B cell (primary cell): Measurements from ENCODE around the gene PSTPIP1. TPM values are rescaled to one million over a fixed set of nuclear protein-coding genes. Genes with fewer than 3 reads are reported as not detected.

Experiments used
- ATAC-seq: fragments of 200-7000 bp; cut with Tn5 transposase; one replicate; pipeline ENCODE4 v1.10.0; 2021; ENCODE audit warnings: low read depth, mild to moderate bottlenecking, moderate number of reproducible peaks, moderate library complexity
- CTCF ChIA-PET: fragments of 350-600 bp; sonication (Branson Sonifier 250); formaldehyde crosslinking; loops from one replicate; lab custom pipeline; 2021; ENCODE audit warnings: antibody characterized with exemption, inconsistent platforms; lab: Charles Lee
- POLR2A ChIA-PET: fragments of 350-600 bp; sonication (Branson Sonifier 250); formaldehyde crosslinking; loops from one replicate; lab custom pipeline; 2021; ENCODE audit warnings: antibody characterized with exemption; lab: Charles Lee
- DNase-seq: peaks from one replicate; pipeline ENCODE4 v3.0.0; 2013
- H2AFZ ChIP-seq: 2 replicates; pipeline ENCODE4 v1.6.1; 2012; ENCODE audit warnings: mild to moderate bottlenecking, low read depth, low read length; ENCODE audit not compliant: insufficient read depth, poor library complexity, severe bottlenecking
- H3K27ac ChIP-seq, 2 donors: 1 replicate in 1 of 2; 2 replicates in 1 of 2; pipeline ENCODE4 v1.5.1; 2012 to 2013; ENCODE audit warnings: low read length in 2 of 2, mild to moderate bottlenecking in 2 of 2, moderate library complexity in 1 of 2
- H3K27me3 ChIP-seq, 4 experiments: fragments of 200-600 bp in 1 of 4; sonication (generic) in 1 of 4; replicated peaks in 1 of 4; 1 replicate in 2 of 4; 2 replicates in 2 of 4; pipeline versions ENCODE4 v1.6.1 to v1.7.0; 2013 to 2016; ENCODE audit warnings: low read length in 3 of 4, mild to moderate bottlenecking in 2 of 4, mixed read lengths in 1 of 4, moderate library complexity in 1 of 4; ENCODE audit not compliant: insufficient read depth in 4 of 4, control insufficient read depth in 3 of 4; ENCODE audit errors: control extremely low read depth in 1 of 4
- H3K36me3 ChIP-seq, 2 experiments: replicated peaks in 1 of 2; 1 replicate in 1 of 2; 2 replicates in 1 of 2; pipeline versions ENCODE4 v1.6.1 to v1.7.1; 2013; ENCODE audit warnings: low read length in 1 of 2; ENCODE audit not compliant: insufficient read depth in 2 of 2, control insufficient read depth in 1 of 2; ENCODE audit errors: control extremely low read depth in 1 of 2, extremely low read depth in 1 of 2
- H3K4me1 ChIP-seq, 2 donors: fragments of 200-600 bp in 1 of 2; sonication (generic) in 1 of 2; 1 replicate in 1 of 2; 2 replicates in 1 of 2; pipeline versions ENCODE4 v1.5.1 to v1.6.1; 2013 to 2017; ENCODE audit warnings: low read length in 2 of 2; ENCODE audit not compliant: control insufficient read depth in 2 of 2, insufficient read depth in 2 of 2
- H3K4me2 ChIP-seq: replicated peaks from 2 replicates; pipeline ENCODE3; 2012; ENCODE audit warnings: mild to moderate bottlenecking, low read depth, low read length; ENCODE audit not compliant: poor library complexity, severe bottlenecking
- H3K4me3 ChIP-seq, 5 experiments: fragments of 200-600 bp in 1 of 5; sonication (generic) in 1 of 5; 1 replicate in 3 of 5; 2 replicates in 2 of 5; pipeline versions ENCODE4 v1.5.1 to v1.7.0; 2011 to 2016; ENCODE audit warnings: low read length in 4 of 5, mild to moderate bottlenecking in 4 of 5, low read depth in 2 of 5, control low read depth in 1 of 5, moderate library complexity in 1 of 5; ENCODE audit not compliant: insufficient read depth in 1 of 5; ENCODE audit errors: control extremely low read depth in 1 of 5, extremely low read depth in 1 of 5
- H3K79me2 ChIP-seq: fragments of 200-600 bp; sonication (generic); one replicate; pipeline ENCODE4 v1.6.0; 2016; ENCODE audit warnings: low read length; ENCODE audit not compliant: control insufficient read depth, insufficient read depth
- H3K9ac ChIP-seq: fragments of 200-600 bp; sonication (generic); 2 replicates; pipeline ENCODE4 v1.6.1; 2017; ENCODE audit warnings: mild to moderate bottlenecking, low read length, moderate library complexity
- H3K9me3 ChIP-seq, 3 donors: one replicate each; pipeline versions ENCODE4 v1.6.1 to v1.7.1; 2013; ENCODE audit warnings: low read length in 2 of 3; ENCODE audit not compliant: control insufficient read depth in 2 of 3, insufficient read depth in 1 of 3; ENCODE audit errors: control extremely low read depth in 1 of 3
- H4K20me1 ChIP-seq: 2 replicates; pipeline ENCODE4 v1.6.0; 2012; ENCODE audit warnings: mild to moderate bottlenecking, low read length; ENCODE audit not compliant: insufficient read depth, control insufficient read depth, poor library complexity, severe bottlenecking
- H3K27ac Mint-ChIP-seq: one replicate; pipeline ENCODE4 v1.8.0; 2021; ENCODE audit warnings: mixed read lengths
- H3K27me3 Mint-ChIP-seq: one replicate; pipeline ENCODE4 v1.8.0; 2021; ENCODE audit warnings: mixed read lengths
- H3K4me1 Mint-ChIP-seq: one replicate; pipeline ENCODE4 v1.8.0; 2021; ENCODE audit warnings: mixed read lengths
- H3K4me3 Mint-ChIP-seq: one replicate; pipeline ENCODE4 v1.8.0; 2021; ENCODE audit warnings: mixed read lengths
- H3K9me3 Mint-ChIP-seq: one replicate; pipeline ENCODE4 v1.8.0; 2022; ENCODE audit warnings: mixed read lengths; ENCODE audit not compliant: insufficient read depth
- CTCF ChIP-seq: fragments of 200-600 bp; IDR thresholded peaks from one replicate; pipeline ENCODE4 v1.8.0; 2022; ENCODE audit warnings: antibody characterized with exemption, mild to moderate bottlenecking
- EZH2 ChIP-seq: IDR thresholded peaks from 2 replicates; pipeline ENCODE4 v1.6.1; 2012; ENCODE audit warnings: borderline replicate concordance, low read depth, mild to moderate bottlenecking, moderate library complexity, low read length; ENCODE audit not compliant: insufficient read depth, poor library complexity, severe bottlenecking
- WGBS: methylation state at CpG from one replicate; pipeline ENCODE4 v1.1.5; 2013; ENCODE audit warnings: missing lambda C conversion rate; ENCODE audit not compliant: insufficient coverage; 5-methylcytosine and 5-hydroxymethylcytosine counted together
- intact Hi-C: fragments of 100-400 bp; cut with micrococcal nuclease; formaldehyde crosslinking; loops from one replicate; pipeline ENCODE4 v1.10.0; 2022
- polyA plus RNA-seq: library from polyadenylated mRNA; depleted of rRNA; stranded (reverse); fragments of >200 nt; gene quantifications from 2 replicates; pipeline ENCODE4 v1.2.3, GENCODE V29; 2012
- total RNA-seq, 2 donors: library from RNA; stranded (reverse); fragments of 120-200 nt in 1 of 2; gene quantifications; 1 replicate in 1 of 2; 2 replicates in 1 of 2; pipeline versions ENCODE4 v1.2.3 to v1.2.4, GENCODE V29; 2013 to 2022

PSTPIP1 gene
- total and polyA plus RNA-seq, 2 donors (not counting 1 experiment from before 2014, with no cell fraction given) = 69.0 to 79.3 TPM

DNA sequence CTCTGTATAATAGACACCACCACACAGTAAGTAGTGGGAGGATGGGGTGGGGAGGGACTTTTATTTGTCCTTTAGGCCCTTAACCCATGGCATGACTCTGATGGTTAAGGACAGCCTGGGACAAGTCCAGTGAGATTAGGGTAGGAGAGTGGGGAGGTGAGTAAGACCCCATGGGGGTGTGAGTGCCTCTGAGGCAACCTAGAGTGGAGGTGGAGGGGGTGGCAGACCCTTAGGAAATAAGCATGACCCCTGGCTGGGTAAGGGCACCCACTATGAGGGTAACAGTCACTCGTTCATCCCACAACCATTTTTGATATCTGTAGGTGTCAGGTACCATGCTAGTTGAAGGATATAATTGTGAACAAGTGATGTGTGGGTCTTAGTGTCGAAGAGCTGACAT, 21.0 kb upstream of the PSTPIP1 start:
- Mint-ChIP-seq H3K27ac (no peak overlapping the region), H3K9me3 (no peaks in the 10 kb centered on the region), H3K4me3 (no peak overlapping the region), H3K4me1 (peaks cover 3% of the 10 kb centered on the region), H3K27me3 (no peaks in the 10 kb centered on the region)
- H3K27me3 ChIP-seq = peaks cover 0 to 2% (median 0%) of the 10 kb centered on the region in 4 experiments
- no peaks in the 10 kb centered on the region for H4K20me1 ChIP-seq
- ChIA-PET CTCF (interaction anchor here (0.7 to 2.8 kb wide), 24 partner anchors 8 to 569 kb away, joined by 3 to 67 read pairs (median 4); partner anchors contain the start of gene PSTPIP1), POLR2A (no interaction called here)
- no peak overlapping the region for H3K27ac ChIP-seq
- no peaks in the 10 kb centered on the region for H3K36me3 ChIP-seq
- H3K4me3 ChIP-seq = no peak overlapping the region
- H2AFZ ChIP-seq = no peak overlapping the region
- DNase-seq = no peak
- TF ChIP-seq EZH2 (no peak), CTCF (no peak)
- H3K79me2 ChIP-seq = no peaks in the 10 kb centered on the region
- intact Hi-C loops = loop anchor here (1.0 kb wide), 1 partner anchor 57 kb away; no protein-coding TSS in a partner anchor
- peaks cover 3 to 6% of the 10 kb centered on the region in 2 donors for H3K4me1 ChIP-seq
- WGBS = 91% methylated on average over 1 of the region's 2 CpGs
- no peak for ATAC-seq
- H3K4me2 ChIP-seq = no peak overlapping the region
- H3K9ac ChIP-seq = no peak overlapping the region
- peaks cover 0 to 3% (median 0%) of the 10 kb centered on the region in 3 donors for H3K9me3 ChIP-seq

DNA sequence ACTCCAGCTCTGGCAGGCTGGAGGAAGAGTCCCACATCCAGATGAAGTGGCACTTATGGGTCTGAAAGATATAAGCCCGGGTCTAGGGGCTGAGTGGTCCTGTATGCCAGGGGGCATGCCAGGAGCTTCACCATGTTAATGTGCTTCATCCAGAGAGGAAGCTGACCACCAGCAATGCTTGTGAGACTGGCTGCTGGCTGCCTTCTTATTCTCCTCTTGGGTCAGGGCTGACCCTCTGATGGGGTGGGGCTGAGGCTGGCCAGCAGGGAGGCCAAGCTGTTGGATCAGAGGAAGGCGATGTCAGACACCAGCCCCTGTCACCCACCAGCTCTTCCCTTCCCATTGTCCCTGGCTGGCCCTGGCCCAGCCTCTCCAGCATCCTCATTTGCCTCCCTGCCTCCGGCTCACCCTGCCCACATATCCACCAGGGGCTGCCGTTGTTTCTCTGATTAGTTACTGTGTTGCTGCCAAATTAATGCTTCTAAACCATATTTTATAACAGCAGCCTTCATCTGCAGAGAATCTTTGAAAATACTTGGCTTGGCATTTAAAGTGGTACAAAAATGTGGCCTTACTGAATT, 20.4 kb upstream of the PSTPIP1 start:
- ATAC-seq (no peak), DNase-seq (no peak)
- ChIA-PET POLR2A (no interaction called here), CTCF (interaction anchor here (1.1 to 2.8 kb wide), 9 partner anchors 8 to 569 kb away, joined by 3 to 67 read pairs (median 5); partner anchors contain the start of gene PSTPIP1)
- 93% methylated on average over 4 of the region's 4 CpGs for WGBS
- Mint-ChIP-seq H3K27ac (no peak overlapping the region), H3K9me3 (no peaks in the 10 kb centered on the region), H3K4me1 (peaks cover 3% of the 10 kb centered on the region), H3K4me3 (no peak overlapping the region), H3K27me3 (no peaks in the 10 kb centered on the region)
- Histone ChIP-seq H3K4me2 (no peak overlapping the region), H3K27me3 (peaks cover 0 to 4% (median 0%) of the 10 kb centered on the region in 4 experiments), H3K79me2 (no peaks in the 10 kb centered on the region), H3K27ac (no peak overlapping the region), H3K9me3 (peaks cover 0 to 7% (median 0%) of the 10 kb centered on the region in 3 donors), H3K36me3 (no peaks in the 10 kb centered on the region), H3K9ac (no peak overlapping the region), H3K4me3 (no peak overlapping the region), H4K20me1 (no peaks in the 10 kb centered on the region), H3K4me1 (peaks cover 3 to 6% of the 10 kb centered on the region in 2 donors), H2AFZ (no peak overlapping the region)
- intact Hi-C loops = no loop called here
- TF ChIP-seq EZH2 (no peak), CTCF (no peak)
